ENCODE results near the gene PPP1R1A.

The PPP1R1A gene

GRCh38 chr12:54588110-54588889, at the start of gene PPP1R1A:
Gene PPP1R1A (minus strand): TSS chr12:54588659. CDS start chr12:54588488, 171 bp downstream.
- no peaks in the 10 kb centered on the region for H3K9me3 Mint-ChIP-seq
- no peaks in the 10 kb centered on the region for H3K36me3 Mint-ChIP-seq (ENCODE audit: low read depth)
- no peak for DNase-seq
- H3K4me3 Mint-ChIP-seq: peak within 1 kb of the TSS; percentile 52
- no peak within 1 kb of the TSS for H3K27ac Mint-ChIP-seq
- peaks cover 7% of the 10 kb centered on the region for H3K4me1 Mint-ChIP-seq (ENCODE audit: low read depth)
- peaks cover 75% of the 10 kb centered on the region for H3K27me3 Mint-ChIP-seq

GRCh38 chr12:54634795-54635194, 46.3 kb upstream of the PPP1R1A start, which contains the start of gene LACRT:
Gene LACRT (minus strand): TSS chr12:54634895. CDS start chr12:54634841, 54 bp downstream.
- Mint-ChIP-seq H3K9me3 (peaks cover 4% of the 10 kb centered on the region), H3K4me1 (ENCODE audit: low read depth) (peaks cover 2% of the 10 kb centered on the region), H3K27me3 (peaks cover 25% of the 10 kb centered on the region), H3K36me3 (ENCODE audit: low read depth) (no peaks in the 10 kb centered on the region), H3K4me3 (no peak within 1 kb of the TSS), H3K27ac (no peak within 1 kb of the TSS)
- no peak for DNase-seq

GRCh38 chr12:54631988-54632728, 43.7 kb upstream of the PPP1R1A start:
- peaks cover 50% of the 10 kb centered on the region for H3K27me3 Mint-ChIP-seq
- H3K4me3 Mint-ChIP-seq: no peak overlapping the region
- H3K36me3 Mint-ChIP-seq (ENCODE audit: low read depth): no peaks in the 10 kb centered on the region
- peaks cover 2% of the 10 kb centered on the region for H3K4me1 Mint-ChIP-seq (ENCODE audit: low read depth)
- DNase-seq: no peak
- H3K27ac Mint-ChIP-seq: no peak overlapping the region
- peaks cover 9% of the 10 kb centered on the region for H3K9me3 Mint-ChIP-seq

- Mint-ChIP-seq H3K36me3 (ENCODE audit: low read depth) (no peaks in the 10 kb centered on the region), H3K27ac (no peak overlapping the region), H3K4me1 (ENCODE audit: low read depth) (peaks cover 2% of the 10 kb centered on the region), H3K27me3 (peaks cover 54% of the 10 kb centered on the region), H3K9me3 (peaks cover 12% of the 10 kb centered on the region), H3K4me3 (no peak overlapping the region)
- DNase-seq: no peak
Measured at GRCh38 chr12:54631551-54631950, 43.1 kb upstream of the PPP1R1A start.

GRCh38 chr12:54629925-54630324, 41.5 kb upstream of the PPP1R1A start:
- DNase-seq: no peak
- H3K36me3 Mint-ChIP-seq (ENCODE audit: low read depth): no peaks in the 10 kb centered on the region

GRCh38 chr12:54628186-54628846, 39.9 kb upstream of the PPP1R1A start:
- Mint-ChIP-seq H3K4me1 (ENCODE audit: low read depth) (peaks cover 2% of the 10 kb centered on the region), H3K27ac (no peak overlapping the region), H3K4me3 (no peak overlapping the region), H3K27me3 (peaks cover 74% of the 10 kb centered on the region), H3K9me3 (peaks cover 12% of the 10 kb centered on the region), H3K36me3 (ENCODE audit: low read depth) (no peaks in the 10 kb centered on the region)
- no peak for DNase-seq

More at GRCh38 chr12:54629925-54630324, 41.5 kb upstream of the PPP1R1A start:
- peaks cover 12% of the 10 kb centered on the region for H3K9me3 Mint-ChIP-seq
- peaks cover 68% of the 10 kb centered on the region for H3K27me3 Mint-ChIP-seq
- H3K27ac Mint-ChIP-seq: no peak overlapping the region
- no peak overlapping the region for H3K4me3 Mint-ChIP-seq
- H3K4me1 Mint-ChIP-seq (ENCODE audit: low read depth): peaks cover 2% of the 10 kb centered on the region

- Mint-ChIP-seq H3K27me3 (peaks cover 78% of the 10 kb centered on the region), H3K4me1 (ENCODE audit: low read depth) (peaks cover under 1% of the 10 kb centered on the region), H3K4me3 (no peak overlapping the region), H3K27ac (no peak overlapping the region), H3K9me3 (peaks cover 12% of the 10 kb centered on the region), H3K36me3 (ENCODE audit: low read depth) (no peaks in the 10 kb centered on the region)
- DNase-seq: no peak
Measured at GRCh38 chr12:54627304-54627703, 38.8 kb upstream of the PPP1R1A start.

- Mint-ChIP-seq H3K4me3 (no peak overlapping the region), H3K27me3 (peaks cover 88% of the 10 kb centered on the region), H3K27ac (no peak overlapping the region), H3K4me1 (ENCODE audit: low read depth) (no peaks in the 10 kb centered on the region), H3K9me3 (peaks cover 12% of the 10 kb centered on the region), H3K36me3 (ENCODE audit: low read depth) (no peaks in the 10 kb centered on the region)
- DNase-seq: no peak
Measured at GRCh38 chr12:54625598-54625997, 37.1 kb upstream of the PPP1R1A start.

- Mint-ChIP-seq H3K36me3 (ENCODE audit: low read depth) (no peaks in the 10 kb centered on the region), H3K27ac (no peak overlapping the region)
Measured at GRCh38 chr12:54624315-54625279, 36.1 kb upstream of the PPP1R1A start.

GRCh38 chr12:54622463-54623183, 34.2 kb upstream of the PPP1R1A start:
- H3K27me3 Mint-ChIP-seq: peaks cover 66% of the 10 kb centered on the region
- H3K4me1 Mint-ChIP-seq (ENCODE audit: low read depth): no peaks in the 10 kb centered on the region
- H3K27ac Mint-ChIP-seq: no peak overlapping the region
- DNase-seq: no peak
- H3K4me3 Mint-ChIP-seq: no peak overlapping the region
- peaks cover 7% of the 10 kb centered on the region for H3K9me3 Mint-ChIP-seq
- H3K36me3 Mint-ChIP-seq (ENCODE audit: low read depth): no peaks in the 10 kb centered on the region

More at GRCh38 chr12:54624315-54625279, 36.1 kb upstream of the PPP1R1A start:
- DNase-seq: no peak
- Mint-ChIP-seq H3K27me3 (peaks cover 79% of the 10 kb centered on the region), H3K4me3 (no peak overlapping the region), H3K4me1 (ENCODE audit: low read depth) (no peaks in the 10 kb centered on the region), H3K9me3 (peaks cover 12% of the 10 kb centered on the region)

- Mint-ChIP-seq H3K27ac (no peak overlapping the region), H3K36me3 (ENCODE audit: low read depth) (no peaks in the 10 kb centered on the region), H3K9me3 (no peaks in the 10 kb centered on the region), H3K4me3 (no peak overlapping the region), H3K27me3 (peaks cover 49% of the 10 kb centered on the region), H3K4me1 (ENCODE audit: low read depth) (peaks cover 1% of the 10 kb centered on the region)
- no peak for DNase-seq
Measured at GRCh38 chr12:54616933-54617680, 28.6 kb upstream of the PPP1R1A start.

- Mint-ChIP-seq H3K36me3 (ENCODE audit: low read depth) (no peaks in the 10 kb centered on the region), H3K4me1 (ENCODE audit: low read depth) (peaks cover 1% of the 10 kb centered on the region), H3K27me3 (peaks cover 30% of the 10 kb centered on the region), H3K9me3 (no peaks in the 10 kb centered on the region), H3K4me3 (no peak overlapping the region), H3K27ac (no peak overlapping the region)
- no peak for DNase-seq
Measured at GRCh38 chr12:54612225-54612750, 23.8 kb upstream of the PPP1R1A start.

All from activated T-cell treated with anti-CD3 and anti-CD28 coated beads, Interleukin-2, amount 50 U/mL, for 24 hours (primary cell).